GM12872 (cell line): ENCODE results near the gene MED10.

Experiments
- CTCF ChIP-seq: IDR thresholded peaks from 3 replicates; pipeline ENCODE4 v1.5.1; 2011; ENCODE audit warnings: low read depth, mild to moderate bottlenecking, low read length, moderate library complexity; ENCODE audit not compliant: insufficient read depth

MED10 gene

GRCh38 chr5:6350277-6351090 lies 27.9 kb downstream of the MED10 start:
- no peak for TF ChIP-seq CTCF

- TF ChIP-seq CTCF = no peak
Measured at GRCh38 chr5:6349387-6349786, 29.0 kb downstream of the MED10 start.

GRCh38 chr5:6348476-6349000 lies 29.8 kb downstream of the MED10 start:
- no peak for TF ChIP-seq CTCF

- no peak for TF ChIP-seq CTCF
Measured at GRCh38 chr5:6347673-6348072, 30.7 kb downstream of the MED10 start.

GRCh38 chr5:6347165-6347564 lies 31.2 kb downstream of the MED10 start:
- TF ChIP-seq CTCF = no peak

GRCh38 chr5:6344593-6344989 lies 33.8 kb downstream of the MED10 start:
- no peak for TF ChIP-seq CTCF

GRCh38 chr5:6343951-6344592 lies 34.3 kb downstream of the MED10 start:
- no peak for TF ChIP-seq CTCF
